ENCODE results near the gene HMGCLL1. TPM values are rescaled to one million over a fixed set of nuclear protein-coding genes. Genes with fewer than 3 reads are reported as not detected.

HMGCLL1 gene
- total and polyA plus RNA-seq, 9 donors = 5.6 to 9.7 (median 6.4) TPM

- no peaks in the 10 kb centered on the region for H3K9me3 ChIP-seq (replicated peaks; ENCODE audit: control insufficient read depth, low read depth, low read length)
- WGBS (ENCODE audit: insufficient coverage) = no CpG with 5 or more reads among the region's 1 CpG
- H3K27me3 ChIP-seq (ENCODE audit: control insufficient read depth, insufficient read depth, low read length) = no peaks in the 10 kb centered on the region
- no peak for DNase-seq
- H3K36me3 ChIP-seq (ENCODE audit: control insufficient read depth, insufficient read depth, low read length) = peaks cover 2% of the 10 kb centered on the region
- no peak overlapping the region for H3K4me3 ChIP-seq (ENCODE audit: low read length)
- no peaks in the 10 kb centered on the region for H3K4me1 ChIP-seq (ENCODE audit: control insufficient read depth, insufficient read depth, low read length)
- H3K27ac ChIP-seq (ENCODE audit: low read length) = no peak overlapping the region
Observed at GRCh38 chr6:55541024-55541423, 38.0 kb downstream of the HMGCLL1 start.

GRCh38 chr6:55536391-55536956 lies 42.5 kb downstream of the HMGCLL1 start:
- DNase-seq = peak; percentile 46
- Histone ChIP-seq H3K36me3 (ENCODE audit: control insufficient read depth, insufficient read depth, low read length) (peaks cover 2% of the 10 kb centered on the region), H3K4me1 (ENCODE audit: control insufficient read depth, insufficient read depth, low read length) (no peaks in the 10 kb centered on the region), H3K27ac (ENCODE audit: low read length) (no peak overlapping the region), H3K9me3 (replicated peaks; ENCODE audit: control insufficient read depth, low read depth, low read length) (no peaks in the 10 kb centered on the region), H3K4me3 (ENCODE audit: low read length) (no peak overlapping the region), H3K27me3 (ENCODE audit: control insufficient read depth, insufficient read depth, low read length) (no peaks in the 10 kb centered on the region)
- WGBS (ENCODE audit: insufficient coverage) = no CpG with 5 or more reads among the region's 2 CpGs

GRCh38 chr6:55531496-55531895 lies 47.5 kb downstream of the HMGCLL1 start:
- WGBS (ENCODE audit: insufficient coverage) = no CpG with 5 or more reads among the region's 2 CpGs
- Histone ChIP-seq H3K27ac (ENCODE audit: low read length) (no peak overlapping the region), H3K27me3 (ENCODE audit: control insufficient read depth, insufficient read depth, low read length) (no peaks in the 10 kb centered on the region), H3K4me1 (ENCODE audit: control insufficient read depth, insufficient read depth, low read length) (no peaks in the 10 kb centered on the region), H3K36me3 (ENCODE audit: control insufficient read depth, insufficient read depth, low read length) (no peaks in the 10 kb centered on the region), H3K9me3 (replicated peaks; ENCODE audit: control insufficient read depth, low read depth, low read length) (no peaks in the 10 kb centered on the region), H3K4me3 (ENCODE audit: low read length) (no peak overlapping the region)
- DNase-seq = no peak

GRCh38 chr6:55530931-55531330 lies 48.1 kb downstream of the HMGCLL1 start:
- no CpG with 5 or more reads among the region's 2 CpGs for WGBS (ENCODE audit: insufficient coverage)
- Histone ChIP-seq H3K27me3 (ENCODE audit: control insufficient read depth, insufficient read depth, low read length) (no peaks in the 10 kb centered on the region), H3K4me1 (ENCODE audit: control insufficient read depth, insufficient read depth, low read length) (no peaks in the 10 kb centered on the region), H3K9me3 (replicated peaks; ENCODE audit: control insufficient read depth, low read depth, low read length) (no peaks in the 10 kb centered on the region), H3K27ac (ENCODE audit: low read length) (no peak overlapping the region), H3K36me3 (ENCODE audit: control insufficient read depth, insufficient read depth, low read length) (no peaks in the 10 kb centered on the region), H3K4me3 (ENCODE audit: low read length) (no peak overlapping the region)
- peak; percentile 61 for DNase-seq

- Histone ChIP-seq H3K36me3 (ENCODE audit: control insufficient read depth, insufficient read depth, low read length) (no peaks in the 10 kb centered on the region), H3K27ac (ENCODE audit: low read length) (no peak overlapping the region), H3K4me3 (ENCODE audit: low read length) (no peak overlapping the region), H3K4me1 (ENCODE audit: control insufficient read depth, insufficient read depth, low read length) (no peaks in the 10 kb centered on the region), H3K27me3 (ENCODE audit: control insufficient read depth, insufficient read depth, low read length) (no peaks in the 10 kb centered on the region), H3K9me3 (replicated peaks; ENCODE audit: control insufficient read depth, low read depth, low read length) (no peaks in the 10 kb centered on the region)
- DNase-seq = no peak
- WGBS (ENCODE audit: insufficient coverage) = no CpG with 5 or more reads among the region's 1 CpG
Observed at GRCh38 chr6:55528624-55529023, 50.4 kb downstream of the HMGCLL1 start.

GRCh38 chr6:55524441-55524840 lies 54.6 kb downstream of the HMGCLL1 start:
- no peaks in the 10 kb centered on the region for H3K27me3 ChIP-seq (ENCODE audit: control insufficient read depth, insufficient read depth, low read length)
- WGBS (ENCODE audit: insufficient coverage) = 94% methylated on average over 2 of the region's 3 CpGs
- H3K27ac ChIP-seq (ENCODE audit: low read length) = no peak overlapping the region
- no peaks in the 10 kb centered on the region for H3K9me3 ChIP-seq (replicated peaks; ENCODE audit: control insufficient read depth, low read depth, low read length)
- no peaks in the 10 kb centered on the region for H3K36me3 ChIP-seq (ENCODE audit: control insufficient read depth, insufficient read depth, low read length)
- H3K4me1 ChIP-seq (ENCODE audit: control insufficient read depth, insufficient read depth, low read length) = no peaks in the 10 kb centered on the region
- no peak overlapping the region for H3K4me3 ChIP-seq (ENCODE audit: low read length)
- no peak for DNase-seq

GRCh38 chr6:55518529-55519060 lies 60.4 kb downstream of the HMGCLL1 start:
- Histone ChIP-seq H3K27ac (ENCODE audit: low read length) (no peak overlapping the region), H3K27me3 (ENCODE audit: control insufficient read depth, insufficient read depth, low read length) (no peaks in the 10 kb centered on the region), H3K36me3 (ENCODE audit: control insufficient read depth, insufficient read depth, low read length) (no peaks in the 10 kb centered on the region), H3K4me3 (ENCODE audit: low read length) (no peak overlapping the region), H3K4me1 (ENCODE audit: control insufficient read depth, insufficient read depth, low read length) (no peaks in the 10 kb centered on the region), H3K9me3 (replicated peaks; ENCODE audit: control insufficient read depth, low read depth, low read length) (no peaks in the 10 kb centered on the region)
- WGBS (ENCODE audit: insufficient coverage) = 45% methylated on average over 3 of the region's 4 CpGs
- peak; percentile 83 for DNase-seq

- H3K27me3 ChIP-seq (ENCODE audit: control insufficient read depth, insufficient read depth, low read length) = no peaks in the 10 kb centered on the region
- H3K9me3 ChIP-seq (replicated peaks; ENCODE audit: control insufficient read depth, low read depth, low read length) = no peaks in the 10 kb centered on the region
- no peak overlapping the region for H3K4me3 ChIP-seq (ENCODE audit: low read length)
- H3K4me1 ChIP-seq (ENCODE audit: control insufficient read depth, insufficient read depth, low read length) = no peaks in the 10 kb centered on the region
- WGBS (ENCODE audit: insufficient coverage) = no CpG with 5 or more reads among the region's 1 CpG
- no peaks in the 10 kb centered on the region for H3K36me3 ChIP-seq (ENCODE audit: control insufficient read depth, insufficient read depth, low read length)
- no peak overlapping the region for H3K27ac ChIP-seq (ENCODE audit: low read length)
- DNase-seq = peak; percentile 69
Observed at GRCh38 chr6:55516736-55517135, 62.3 kb downstream of the HMGCLL1 start.

- Histone ChIP-seq H3K4me3 (ENCODE audit: low read length) (no peak overlapping the region), H3K9me3 (replicated peaks; ENCODE audit: control insufficient read depth, low read depth, low read length) (no peaks in the 10 kb centered on the region), H3K4me1 (ENCODE audit: control insufficient read depth, insufficient read depth, low read length) (no peaks in the 10 kb centered on the region), H3K27me3 (ENCODE audit: control insufficient read depth, insufficient read depth, low read length) (no peaks in the 10 kb centered on the region), H3K36me3 (ENCODE audit: control insufficient read depth, insufficient read depth, low read length) (no peaks in the 10 kb centered on the region), H3K27ac (ENCODE audit: low read length) (no peak overlapping the region)
- DNase-seq = no peak
- WGBS (ENCODE audit: insufficient coverage) = 100% methylated on average over 1 of the region's 1 CpG
Observed at GRCh38 chr6:55512904-55513303, 66.1 kb downstream of the HMGCLL1 start.

- Histone ChIP-seq H3K27me3 (ENCODE audit: control insufficient read depth, insufficient read depth, low read length) (no peaks in the 10 kb centered on the region), H3K27ac (ENCODE audit: low read length) (no peak overlapping the region), H3K4me3 (ENCODE audit: low read length) (no peak overlapping the region), H3K9me3 (replicated peaks; ENCODE audit: control insufficient read depth, low read depth, low read length) (no peaks in the 10 kb centered on the region), H3K4me1 (ENCODE audit: control insufficient read depth, insufficient read depth, low read length) (no peaks in the 10 kb centered on the region), H3K36me3 (ENCODE audit: control insufficient read depth, insufficient read depth, low read length) (no peaks in the 10 kb centered on the region)
- DNase-seq = peak; percentile 57
- WGBS (ENCODE audit: insufficient coverage) = 43% methylated on average over 2 of the region's 5 CpGs
Observed at GRCh38 chr6:55511122-55511800, 67.7 kb downstream of the HMGCLL1 start.

Data from muscle of leg (tissue), 11 donors.